ENCODE data around the gene GRK3. TPM values are rescaled to one million over a fixed set of nuclear protein-coding genes. Genes with fewer than 3 reads are reported as not detected.
"Not testable (repeated sequence)": the region's sequence is repeated elsewhere in the genome, so short reads cannot be mapped to it uniquely, and the experiment has no call there.

Gene GRK3
- total RNA-seq, 1 donor from 2014 or later, result 2.4 TPM

- no peak for DNase-seq (ENCODE audit: low read depth)
These were observed 13.1 kb upstream of the GRK3 start for GRCh38 chr22:25551396-25551795.

GRCh38 chr22:25552405-25552804 lies 12.1 kb upstream of the GRK3 start:
- peak; percentile 42 for DNase-seq (ENCODE audit: low read depth)

- DNase-seq (ENCODE audit: low read depth), result no peak
These were observed 11.3 kb upstream of the GRK3 start for GRCh38 chr22:25553131-25553530.

GRCh38 chr22:25554238-25554671 lies 10.2 kb upstream of the GRK3 start:
- no peak for DNase-seq (ENCODE audit: low read depth)

- no peak for DNase-seq (ENCODE audit: low read depth)
These were observed 9.8 kb upstream of the GRK3 start for GRCh38 chr22:25554689-25555088.

GRCh38 chr22:25555586-25555985 lies 8.9 kb upstream of the GRK3 start:
- no peak for DNase-seq (ENCODE audit: low read depth)

- DNase-seq (ENCODE audit: low read depth), result no peak
These were observed 7.3 kb upstream of the GRK3 start for GRCh38 chr22:25557218-25557617.

GRCh38 chr22:25558341-25558740 lies 6.1 kb upstream of the GRK3 start:
- DNase-seq (ENCODE audit: low read depth), result no peak

- DNase-seq (ENCODE audit: low read depth), result not testable (repeated sequence)
These were observed 4.6 kb upstream of the GRK3 start for GRCh38 chr22:25559910-25560309.

GRCh38 chr22:25561182-25561581 lies 3.3 kb upstream of the GRK3 start:
- DNase-seq (ENCODE audit: low read depth), result not testable (repeated sequence)

- DNase-seq (ENCODE audit: low read depth), result not testable (repeated sequence)
These were observed 2.5 kb upstream of the GRK3 start for GRCh38 chr22:25561927-25562326.

- DNase-seq (ENCODE audit: low read depth), result not testable (repeated sequence)
These were observed 1.3 kb upstream of the GRK3 start for GRCh38 chr22:25562966-25563760.

- no peak for DNase-seq (ENCODE audit: low read depth)
These were observed 635 bp upstream of the GRK3 start for GRCh38 chr22:25563761-25564319.

- DNase-seq (ENCODE audit: low read depth), result no peak
These were observed 653 bp downstream of the GRK3 start for GRCh38 chr22:25564979-25565677.

- no peak for DNase-seq (ENCODE audit: low read depth)
These were observed 1.9 kb downstream of the GRK3 start for GRCh38 chr22:25566186-25566897.

GRCh38 chr22:25566898-25567235 lies 2.4 kb downstream of the GRK3 start:
- no peak for DNase-seq (ENCODE audit: low read depth)

- no peak for DNase-seq (ENCODE audit: low read depth)
These were observed 2.8 kb downstream of the GRK3 start for GRCh38 chr22:25567251-25567675.

GRCh38 chr22:25568066-25568465 lies 3.6 kb downstream of the GRK3 start:
- not testable (repeated sequence) for DNase-seq (ENCODE audit: low read depth)

- no peak for DNase-seq (ENCODE audit: low read depth)
These were observed 4.9 kb downstream of the GRK3 start for GRCh38 chr22:25569361-25569760.

GRCh38 chr22:25569983-25570382 lies 5.5 kb downstream of the GRK3 start:
- peak; percentile 15 for DNase-seq (ENCODE audit: low read depth)

- DNase-seq (ENCODE audit: low read depth), result no peak
These were observed 6.0 kb downstream of the GRK3 start for GRCh38 chr22:25570486-25570885.
